Liver (tissue), 9 donors: ENCODE results near the gene UBE2S. TPM values are rescaled to one million over a fixed set of nuclear protein-coding genes. Genes with fewer than 3 reads are reported as not detected.

ENCODE experiments used
- DNase-seq: peaks from one replicate; pipeline ENCODE4 v3.0.0-alpha.2; 2017; ENCODE audit warnings: low spot score
- H3K27ac ChIP-seq, 2 donors: one replicate each; pipeline ENCODE4 v1.7.0; 2013; ENCODE audit warnings: inconsistent platforms in 2 of 2, low read length in 2 of 2, control low read depth in 1 of 2, low read depth in 1 of 2, mild to moderate bottlenecking in 1 of 2
- H3K27me3 ChIP-seq, 4 donors: one replicate each; pipeline versions ENCODE4 v1.6.1 to v1.7.0; 2013; ENCODE audit warnings: low read length in 3 of 4, inconsistent platforms in 1 of 4, mild to moderate bottlenecking in 1 of 4, moderate library complexity in 1 of 4; ENCODE audit not compliant: control insufficient read depth in 4 of 4, insufficient read depth in 4 of 4
- H3K36me3 ChIP-seq, 4 donors: one replicate each; pipeline versions ENCODE4 v1.6.1 to v1.7.0; 2013; ENCODE audit warnings: low read length in 3 of 4, mild to moderate bottlenecking in 3 of 4, low read depth in 1 of 4, moderate library complexity in 1 of 4; ENCODE audit not compliant: control insufficient read depth in 4 of 4, insufficient read depth in 3 of 4
- H3K4me1 ChIP-seq, 4 donors: one replicate each; pipeline versions ENCODE4 v1.6.1 to v1.7.0; 2013; ENCODE audit warnings: low read length in 3 of 4, mild to moderate bottlenecking in 3 of 4, moderate library complexity in 1 of 4; ENCODE audit not compliant: control insufficient read depth in 4 of 4, insufficient read depth in 4 of 4
- H3K4me3 ChIP-seq, 3 donors: one replicate each; pipeline versions ENCODE4 v1.6.1 to v1.7.0; 2013; ENCODE audit warnings: low read length in 3 of 3, control low read depth in 1 of 3, low read depth in 1 of 3, mild to moderate bottlenecking in 1 of 3
- H3K9ac ChIP-seq, 2 donors: one replicate each; pipeline ENCODE4 v1.7.0; 2013; ENCODE audit warnings: low read length in 2 of 2, mild to moderate bottlenecking in 2 of 2, moderate library complexity in 2 of 2, control low read depth in 1 of 2, low read depth in 1 of 2
- H3K9me3 ChIP-seq, 4 donors: one replicate each; pipeline versions ENCODE4 v1.6.1 to v1.7.0; 2013; ENCODE audit warnings: low read length in 3 of 4; ENCODE audit not compliant: control insufficient read depth in 4 of 4
- ATF3 ChIP-seq: IDR thresholded peaks from 2 replicates; pipeline ENCODE4 v1.6.1; 2016; ENCODE audit warnings: antibody characterized with exemption
- CTCF ChIP-seq: fragments of 150-350 bp; IDR thresholded peaks from 2 replicates; pipeline ENCODE4 v1.5.1; 2017; ENCODE audit warnings: improper control_type of control experiment, low read depth, low read length; ENCODE audit not compliant: missing input control
- EGR1 ChIP-seq, 2 donors: IDR thresholded peaks; 2 replicates each; pipeline ENCODE4 v1.6.1; 2016 to 2018; ENCODE audit warnings: antibody characterized with exemption in 2 of 2, low read depth in 2 of 2
- FOXA1 ChIP-seq: IDR thresholded peaks from 2 replicates; pipeline ENCODE4 v1.6.1; 2016; ENCODE audit warnings: antibody characterized with exemption
- FOXA2 ChIP-seq: IDR thresholded peaks from 2 replicates; pipeline ENCODE4 v1.6.1; 2016; ENCODE audit warnings: antibody characterized with exemption
- GABPA ChIP-seq, 2 donors: IDR thresholded peaks in 1 of 2; conservative IDR thresholded peaks in 1 of 2; 2 replicates each; pipeline ENCODE4 v1.6.1; 2016; ENCODE audit warnings: antibody characterized with exemption in 2 of 2, mild to moderate bottlenecking in 1 of 2, moderate library complexity in 1 of 2
- HNF4A ChIP-seq, 2 donors: conservative IDR thresholded peaks; 2 replicates each; pipeline ENCODE4 v1.6.1; 2016; ENCODE audit warnings: antibody characterized with exemption in 2 of 2, mild to moderate bottlenecking in 2 of 2
- HNF4G ChIP-seq: IDR thresholded peaks from 2 replicates; pipeline ENCODE4 v1.6.1; 2016; ENCODE audit warnings: antibody characterized with exemption
- JUND ChIP-seq, 2 donors: IDR thresholded peaks; 2 replicates each; pipeline ENCODE4 v1.6.1; 2016; ENCODE audit warnings: antibody characterized with exemption in 2 of 2
- MAX ChIP-seq: IDR thresholded peaks from 2 replicates; pipeline ENCODE4 v1.6.1; 2016; ENCODE audit warnings: antibody characterized with exemption
- NR2F2 ChIP-seq: IDR thresholded peaks from 2 replicates; pipeline ENCODE4 v1.6.1; 2016; ENCODE audit warnings: antibody characterized with exemption
- REST ChIP-seq: IDR thresholded peaks from 2 replicates; pipeline ENCODE4 v1.6.1; 2016; ENCODE audit warnings: antibody characterized with exemption, mild to moderate bottlenecking
- RXRA ChIP-seq, 2 donors: IDR thresholded peaks; 2 replicates each; pipeline ENCODE4 v1.6.1; 2017 to 2018; ENCODE audit warnings: antibody characterized with exemption in 2 of 2, mild to moderate bottlenecking in 1 of 2
- TAF1 ChIP-seq: conservative IDR thresholded peaks from 2 replicates; pipeline ENCODE4 v1.6.1; 2016; ENCODE audit warnings: antibody characterized with exemption, mild to moderate bottlenecking
- YY1 ChIP-seq: IDR thresholded peaks from 2 replicates; pipeline ENCODE4 v1.6.1; 2016; ENCODE audit warnings: antibody characterized with exemption, mild to moderate bottlenecking
- ZBTB33 ChIP-seq: IDR thresholded peaks from 2 replicates; pipeline ENCODE4 v1.6.1; 2016; ENCODE audit warnings: antibody characterized with exemption
- WGBS: extraction: QIAGEN DNeasy Blood & Tissue Kit; methylation state at CpG from one replicate; pipeline ENCODE4 v1.1.7; 2013; 5-methylcytosine and 5-hydroxymethylcytosine counted together
- polyA plus RNA-seq, 2 donors: library from polyadenylated mRNA; stranded (reverse) in 1 of 2; unstranded in 1 of 2; fragments of 200-250 nt in 1 of 2; fragments of >200 nt in 1 of 2; fragmentation: Nextera tagmentation in 1 of 2; extraction: Ambion mirVana in 1 of 2; gene quantifications; one replicate each; pipeline versions ENCODE4 v1.2.1 to v1.2.3, GENCODE V29; 2013 to 2015
- total RNA-seq, 2 donors: library from RNA; depleted of rRNA; stranded (reverse); fragments of >200 nt; gene quantifications; one replicate each; pipeline ENCODE4 v1.2.3, GENCODE V29; 2014
- donor health status: healthy.
- donor health status: healthy.
- donor health status: healthy.
- donor health status: healthy.
- donor health status: healthy.

The UBE2S gene
- total and polyA plus RNA-seq, 4 donors: 5.2 to 95.2 (median 6.8) TPM

- WGBS: 5% methylated on average over 17 of the region's 17 CpGs
- Histone ChIP-seq H3K9me3 (peaks cover 0 to 2% (median 1%) of the 10 kb centered on the region in 4 donors), H3K27ac (no peak overlapping the region), H3K27me3 (peaks cover 10 to 19% (median 13%) of the 10 kb centered on the region in 4 donors), H3K4me1 (peaks cover 0 to 3% (median 1%) of the 10 kb centered on the region in 4 donors), H3K9ac (no peak overlapping the region), H3K36me3 (no peaks in the 10 kb centered on the region), H3K4me3 (no peak overlapping the region)
- peak; percentile 78 for DNase-seq
- no peak for TF ChIP-seq RXRA (IDR thresholded peaks at IDR 0.05)
- TF ChIP-seq GABPA (IDR thresholded peaks at IDR 0.05 in 1 of 2, conservative IDR thresholded peaks at IDR 0.05 in 1 of 2): no peak
- peak; percentile 99 for TF ChIP-seq REST
- TF ChIP-seq FOXA2: no peak
These were observed 29.8 kb upstream of the UBE2S start for GRCh38 chr19:55437410-55437809.

GRCh38 chr19:55436847-55437246 is 29.3 kb upstream of the UBE2S start:
- Histone ChIP-seq H3K9me3 (peaks cover 0 to 2% (median 1%) of the 10 kb centered on the region in 4 donors), H3K4me1 (peaks cover 0 to 3% (median 1%) of the 10 kb centered on the region in 4 donors), H3K36me3 (no peaks in the 10 kb centered on the region), H3K27ac (no peak overlapping the region), H3K9ac (no peak overlapping the region), H3K4me3 (no peak overlapping the region), H3K27me3 (peaks cover 7 to 23% (median 15%) of the 10 kb centered on the region in 4 donors)
- TF ChIP-seq YY1 (no peak), GABPA (IDR thresholded peaks at IDR 0.05 in 1 of 2, conservative IDR thresholded peaks at IDR 0.05 in 1 of 2) (no peak), ZBTB33 (no peak), NR2F2 (no peak), FOXA2 (no peak), MAX (no peak), FOXA1 (no peak), JUND (IDR thresholded peaks at IDR 0.05) (no peak), EGR1 (IDR thresholded peaks at IDR 0.05; ENCODE audit: low read depth in 2 of 2) (no peak), HNF4A (conservative IDR thresholded peaks at IDR 0.05) (no peak), HNF4G (no peak), ATF3 (no peak), CTCF (no peak), RXRA (IDR thresholded peaks at IDR 0.05) (no peak), TAF1 (no peak)
- DNase-seq: no peak
- 40% methylated on average over 8 of the region's 8 CpGs for WGBS
